Measurements from ENCODE around the gene DNAJC18. TPM values are rescaled to one million over a fixed set of nuclear protein-coding genes. Genes with fewer than 3 reads are reported as not detected.

Gene DNAJC18
- total and polyA plus RNA-seq, 2 experiments from 2014 or later: 10.9 to 13.4 TPM

DNA sequence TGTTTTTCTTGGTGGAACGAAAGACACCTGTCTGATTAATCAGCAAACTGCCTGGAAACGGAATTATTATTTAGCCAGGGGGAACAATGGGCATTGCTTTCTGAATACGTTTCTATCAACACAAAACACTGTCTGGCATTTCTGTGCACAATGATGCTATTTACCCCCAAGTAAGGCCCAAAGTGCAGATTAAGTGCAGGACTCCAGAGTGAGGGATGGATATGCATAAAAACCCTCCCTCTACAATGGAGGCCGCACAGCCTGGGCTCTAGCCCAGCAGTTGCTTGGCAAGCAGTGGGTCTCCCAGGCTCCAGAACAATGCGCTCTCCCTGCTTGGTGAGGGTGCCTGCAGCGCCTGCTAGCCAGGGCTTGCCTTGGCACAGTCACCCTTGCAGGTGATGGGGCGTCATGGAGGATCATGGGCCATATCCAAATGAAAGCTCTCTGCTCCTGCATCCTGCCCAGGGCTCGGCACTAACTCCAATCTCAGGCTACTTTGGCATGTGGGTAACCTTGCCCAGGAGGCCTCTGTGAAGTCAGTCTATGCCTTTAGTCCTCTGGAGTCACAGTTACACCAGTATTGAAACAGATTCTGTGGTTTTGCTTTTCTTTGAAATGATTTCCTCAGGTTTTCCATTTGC, 24.0 kb downstream of the DNAJC18 start:
- H3K9ac ChIP-seq: no peak overlapping the region
- 95 to 96% methylated on average over 7 to 8 of the region's 8 CpGs for WGBS, 2 experiments (ENCODE audit: low coverage in 1 of 2, low lambda C conversion rate in 2 of 2, missing lambda C conversion rate in 2 of 2)
- no peak overlapping the region for H3K27ac ChIP-seq
- H3K9me3 ChIP-seq (ENCODE audit: low read depth): no peaks in the 10 kb centered on the region
- H2AFZ ChIP-seq: no peak overlapping the region
- H4K20me1 ChIP-seq (ENCODE audit: insufficient read depth): no peaks in the 10 kb centered on the region
- H3K4me3 ChIP-seq: no peak overlapping the region
- peaks cover 13% of the 10 kb centered on the region for H3K4me1 ChIP-seq (ENCODE audit: insufficient read depth)
- H3K9me2 ChIP-seq (ENCODE audit: insufficient read depth): no peaks in the 10 kb centered on the region
- no peak for TF ChIP-seq EZH2 (IDR thresholded peaks at IDR 0.05; ENCODE audit: insufficient read depth, poor library complexity, severe bottlenecking)
- TF ChIP-seq EZH2phosphoT487 (IDR thresholded peaks at IDR 0.05; ENCODE audit: insufficient read depth, low read depth): no peak
- no peak for DNase-seq
- H3F3A ChIP-seq (ENCODE audit: insufficient read depth): peaks cover 17% of the 10 kb centered on the region
- no peak overlapping the region for H3K4me2 ChIP-seq (ENCODE audit: unreplicated experiment)
- no peaks in the 10 kb centered on the region for H3K27me3 ChIP-seq (replicated peaks; ENCODE audit: insufficient read depth)
- H3K79me2 ChIP-seq (ENCODE audit: insufficient read depth): no peaks in the 10 kb centered on the region
- in situ Hi-C loops (cut with MboI): no loop called here
- H3K36me3 ChIP-seq (ENCODE audit: low read depth): peaks cover 8% of the 10 kb centered on the region; the same call in 1 of the 2 replicates

DNA sequence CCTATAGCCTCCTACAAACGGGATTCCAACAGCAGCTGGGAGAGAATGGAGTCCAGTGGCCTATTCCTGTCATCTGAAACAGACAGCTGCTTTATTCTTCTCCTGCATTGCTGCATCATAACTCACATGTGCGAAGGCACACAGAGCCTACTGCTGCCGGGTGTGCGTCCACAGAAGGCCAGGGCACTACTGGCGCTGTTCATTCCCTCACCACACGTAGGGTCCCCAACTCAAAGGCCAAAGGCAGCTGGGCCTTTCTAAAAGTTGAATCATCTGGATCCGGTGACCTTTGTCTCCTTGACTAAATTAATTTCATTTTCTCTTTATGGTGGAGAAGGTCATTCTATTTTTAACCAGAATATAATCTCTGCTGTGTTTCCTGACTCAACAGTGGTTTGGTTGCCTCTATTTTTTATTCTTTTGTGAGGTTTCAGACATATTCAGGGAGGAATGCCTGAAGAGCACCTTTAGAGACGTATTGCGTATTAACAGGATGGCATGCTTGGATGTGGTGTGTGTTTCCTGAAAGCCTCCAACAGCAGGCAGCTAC, 24.7 kb downstream of the DNAJC18 start:
- H3K27me3 ChIP-seq (replicated peaks; ENCODE audit: insufficient read depth): no peaks in the 10 kb centered on the region
- no peak overlapping the region for H2AFZ ChIP-seq
- H3K9me2 ChIP-seq (ENCODE audit: insufficient read depth): no peaks in the 10 kb centered on the region
- peaks cover 4% of the 10 kb centered on the region; the same call in 1 of the 2 replicates for H3K36me3 ChIP-seq (ENCODE audit: low read depth)
- no peak overlapping the region for H3K4me3 ChIP-seq
- WGBS, 2 experiments (ENCODE audit: low coverage in 1 of 2, low lambda C conversion rate in 2 of 2, missing lambda C conversion rate in 2 of 2): 96 to 98% methylated on average over 9 of the region's 9 CpGs
- TF ChIP-seq EZH2 (IDR thresholded peaks at IDR 0.05; ENCODE audit: insufficient read depth, poor library complexity, severe bottlenecking): no peak
- TF ChIP-seq EZH2phosphoT487 (IDR thresholded peaks at IDR 0.05; ENCODE audit: insufficient read depth, low read depth): no peak
- no peaks in the 10 kb centered on the region for H4K20me1 ChIP-seq (ENCODE audit: insufficient read depth)
- in situ Hi-C loops (cut with MboI): no loop called here
- no peaks in the 10 kb centered on the region for H3K79me2 ChIP-seq (ENCODE audit: insufficient read depth)
- peaks cover 19% of the 10 kb centered on the region for H3K4me1 ChIP-seq (ENCODE audit: insufficient read depth)
- no peak overlapping the region for H3K27ac ChIP-seq
- DNase-seq: no peak
- peaks cover 24% of the 10 kb centered on the region for H3F3A ChIP-seq (ENCODE audit: insufficient read depth)
- H3K4me2 ChIP-seq (ENCODE audit: unreplicated experiment): no peak overlapping the region
- no peaks in the 10 kb centered on the region for H3K9me3 ChIP-seq (ENCODE audit: low read depth)
- no peak overlapping the region for H3K9ac ChIP-seq

DNA sequence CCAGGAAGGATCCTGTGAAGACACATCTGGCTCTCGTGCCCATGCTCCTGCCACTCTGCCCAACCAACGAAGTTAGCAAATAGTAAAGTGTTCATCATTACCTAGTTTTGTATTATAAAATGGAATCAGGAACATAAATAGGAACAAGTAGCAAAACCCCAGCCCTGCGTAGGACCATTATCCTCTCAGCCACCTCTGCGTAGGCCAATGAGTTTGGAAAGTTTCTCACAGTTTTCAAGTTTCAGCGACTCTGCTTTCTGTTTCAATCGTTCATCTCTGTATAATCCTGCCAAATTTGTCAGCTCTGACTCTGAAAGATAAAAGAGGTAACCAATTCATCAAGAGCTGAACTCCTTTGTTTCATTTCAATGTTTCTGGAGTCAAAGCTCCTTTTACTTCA, 25.4 kb downstream of the DNAJC18 start:
- no peaks in the 10 kb centered on the region for H3K9me3 ChIP-seq (ENCODE audit: low read depth)
- no peak overlapping the region for H3K27ac ChIP-seq
- in situ Hi-C loops (cut with MboI): no loop called here
- no peak overlapping the region for H2AFZ ChIP-seq
- H3K4me2 ChIP-seq (ENCODE audit: unreplicated experiment): no peak overlapping the region
- no peaks in the 10 kb centered on the region for H3K9me2 ChIP-seq (ENCODE audit: insufficient read depth)
- H3K4me1 ChIP-seq (ENCODE audit: insufficient read depth): peaks cover 19% of the 10 kb centered on the region
- H3F3A ChIP-seq (ENCODE audit: insufficient read depth): peaks cover 27% of the 10 kb centered on the region
- H3K36me3 ChIP-seq (ENCODE audit: low read depth): peaks cover 4% of the 10 kb centered on the region; the same call in 1 of the 2 replicates
- H3K4me3 ChIP-seq: no peak overlapping the region
- WGBS, 2 experiments (ENCODE audit: low coverage in 1 of 2, low lambda C conversion rate in 2 of 2, missing lambda C conversion rate in 2 of 2): 97 to 99% methylated on average over 6 of the region's 6 CpGs
- no peak for TF ChIP-seq EZH2 (IDR thresholded peaks at IDR 0.05; ENCODE audit: insufficient read depth, poor library complexity, severe bottlenecking)
- no peak for TF ChIP-seq EZH2phosphoT487 (IDR thresholded peaks at IDR 0.05; ENCODE audit: insufficient read depth, low read depth)
- H3K9ac ChIP-seq: no peak overlapping the region
- H3K27me3 ChIP-seq (replicated peaks; ENCODE audit: insufficient read depth): no peaks in the 10 kb centered on the region
- no peaks in the 10 kb centered on the region for H4K20me1 ChIP-seq (ENCODE audit: insufficient read depth)
- DNase-seq: no peak
- H3K79me2 ChIP-seq (ENCODE audit: insufficient read depth): no peaks in the 10 kb centered on the region

DNA sequence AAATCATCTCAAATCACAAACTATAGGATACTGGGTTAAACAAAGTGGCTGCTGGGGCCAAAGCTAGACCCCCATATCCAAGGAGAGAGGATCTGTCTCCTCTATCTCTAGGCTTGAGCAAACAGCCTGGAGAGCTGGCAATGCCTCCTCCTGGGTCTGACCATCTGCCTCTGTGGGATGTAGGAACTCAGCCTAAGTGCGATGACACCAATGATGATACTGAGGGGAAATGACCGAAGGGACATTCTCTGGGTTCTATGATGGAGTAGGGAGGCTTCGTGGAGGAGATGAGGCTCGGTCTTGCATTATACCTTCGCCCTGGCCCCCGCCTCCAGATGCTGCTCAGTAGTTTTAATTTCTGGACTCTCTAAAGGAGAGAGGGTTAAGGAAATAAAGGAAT, 26.2 kb downstream of the DNAJC18 start:
- no peak overlapping the region for H3K4me2 ChIP-seq (ENCODE audit: unreplicated experiment)
- peaks cover 27% of the 10 kb centered on the region for H3F3A ChIP-seq (ENCODE audit: insufficient read depth)
- H4K20me1 ChIP-seq (ENCODE audit: insufficient read depth): no peaks in the 10 kb centered on the region
- DNase-seq: no peak
- no peak overlapping the region for H3K4me3 ChIP-seq
- H3K9me3 ChIP-seq (ENCODE audit: low read depth): no peaks in the 10 kb centered on the region
- no peaks in the 10 kb centered on the region for H3K79me2 ChIP-seq (ENCODE audit: insufficient read depth)
- H3K36me3 ChIP-seq (ENCODE audit: low read depth): no peaks in the 10 kb centered on the region
- no peaks in the 10 kb centered on the region for H3K9me2 ChIP-seq (ENCODE audit: insufficient read depth)
- TF ChIP-seq EZH2phosphoT487 (IDR thresholded peaks at IDR 0.05; ENCODE audit: insufficient read depth, low read depth) (no peak), EZH2 (IDR thresholded peaks at IDR 0.05; ENCODE audit: insufficient read depth, poor library complexity, severe bottlenecking) (no peak)
- H3K9ac ChIP-seq: no peak overlapping the region
- H3K4me1 ChIP-seq (ENCODE audit: insufficient read depth): peaks cover 19% of the 10 kb centered on the region
- 96% methylated on average over 6 of the region's 6 CpGs for WGBS, 2 experiments (ENCODE audit: low coverage in 1 of 2, low lambda C conversion rate in 2 of 2, missing lambda C conversion rate in 2 of 2)
- no peak overlapping the region for H2AFZ ChIP-seq
- no peaks in the 10 kb centered on the region for H3K27me3 ChIP-seq (replicated peaks; ENCODE audit: insufficient read depth)
- no peak overlapping the region for H3K27ac ChIP-seq
- in situ Hi-C loops (cut with MboI): no loop called here

Measured in GM23248 (cell line).